HG02798 (cell line): ENCODE data around the gene CCDC146.
A peak's percentile ranks its signal among the peaks of the same experiment; 100 is the strongest.
"Not testable (repeated sequence)": the region's sequence is repeated elsewhere in the genome, so short reads cannot be mapped to it uniquely, and the experiment has no call there.

Experiments used
- ATAC-seq: cut with Tn5 transposase; IDR thresholded peaks from one replicate; pipeline ENCODE4 v1.9.1; 2021; ENCODE audit warnings: mild to moderate bottlenecking; ENCODE audit not compliant: unreplicated experiment, poor library complexity

The CCDC146 gene

DNA sequence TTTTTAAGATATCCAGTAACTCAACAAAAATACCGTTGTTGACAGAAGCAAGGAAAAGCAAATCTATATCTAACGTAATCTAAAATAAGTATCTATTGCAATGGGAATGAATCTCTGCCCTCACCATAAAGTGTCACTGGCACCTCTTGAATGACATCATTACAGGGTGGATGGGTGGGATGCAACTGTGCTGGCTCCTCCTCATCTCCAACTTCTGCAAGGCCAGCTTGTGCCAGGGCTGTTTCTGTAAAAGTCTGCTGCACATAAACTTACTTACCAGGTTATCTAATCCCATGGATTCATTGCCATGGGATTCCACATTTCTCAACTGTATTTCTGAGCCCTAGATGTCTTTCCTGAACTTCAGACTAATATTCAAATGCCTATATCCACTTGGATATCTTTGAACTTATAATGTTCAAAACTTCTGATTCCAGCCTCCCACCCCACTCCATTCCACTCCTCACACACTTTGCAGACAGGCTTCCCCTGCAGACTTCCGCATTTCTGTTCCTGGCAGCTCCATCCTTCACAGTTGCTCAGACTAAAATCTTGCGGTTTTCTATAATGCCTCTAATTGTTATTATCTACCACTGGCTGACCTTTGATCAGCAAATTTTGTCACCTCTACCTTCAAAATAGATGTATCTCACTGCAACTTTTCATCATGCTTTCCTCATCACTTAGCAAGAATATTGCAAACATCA, 66.5 kb downstream of the CCDC146 start:
- ATAC-seq: no peak

DNA sequence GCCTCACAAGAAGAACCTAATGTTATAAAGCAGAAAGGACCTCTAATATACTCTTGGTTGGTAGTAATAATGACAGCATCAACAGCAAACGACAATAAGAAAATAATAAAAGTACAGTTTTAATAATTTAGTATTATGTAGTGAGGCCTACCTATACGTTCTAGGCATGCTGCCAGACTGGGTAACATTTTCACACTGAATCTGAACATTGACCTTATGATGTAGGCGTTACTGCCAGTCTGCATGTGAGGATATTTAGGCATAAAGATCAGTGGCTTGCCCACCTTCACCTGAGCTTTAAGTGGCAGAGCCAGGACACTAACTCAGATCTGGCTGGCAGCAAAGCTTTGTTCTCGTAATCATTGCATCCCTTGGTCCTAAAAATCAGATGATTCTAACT, 74.7 kb downstream of the CCDC146 start:
- no peak for ATAC-seq

DNA sequence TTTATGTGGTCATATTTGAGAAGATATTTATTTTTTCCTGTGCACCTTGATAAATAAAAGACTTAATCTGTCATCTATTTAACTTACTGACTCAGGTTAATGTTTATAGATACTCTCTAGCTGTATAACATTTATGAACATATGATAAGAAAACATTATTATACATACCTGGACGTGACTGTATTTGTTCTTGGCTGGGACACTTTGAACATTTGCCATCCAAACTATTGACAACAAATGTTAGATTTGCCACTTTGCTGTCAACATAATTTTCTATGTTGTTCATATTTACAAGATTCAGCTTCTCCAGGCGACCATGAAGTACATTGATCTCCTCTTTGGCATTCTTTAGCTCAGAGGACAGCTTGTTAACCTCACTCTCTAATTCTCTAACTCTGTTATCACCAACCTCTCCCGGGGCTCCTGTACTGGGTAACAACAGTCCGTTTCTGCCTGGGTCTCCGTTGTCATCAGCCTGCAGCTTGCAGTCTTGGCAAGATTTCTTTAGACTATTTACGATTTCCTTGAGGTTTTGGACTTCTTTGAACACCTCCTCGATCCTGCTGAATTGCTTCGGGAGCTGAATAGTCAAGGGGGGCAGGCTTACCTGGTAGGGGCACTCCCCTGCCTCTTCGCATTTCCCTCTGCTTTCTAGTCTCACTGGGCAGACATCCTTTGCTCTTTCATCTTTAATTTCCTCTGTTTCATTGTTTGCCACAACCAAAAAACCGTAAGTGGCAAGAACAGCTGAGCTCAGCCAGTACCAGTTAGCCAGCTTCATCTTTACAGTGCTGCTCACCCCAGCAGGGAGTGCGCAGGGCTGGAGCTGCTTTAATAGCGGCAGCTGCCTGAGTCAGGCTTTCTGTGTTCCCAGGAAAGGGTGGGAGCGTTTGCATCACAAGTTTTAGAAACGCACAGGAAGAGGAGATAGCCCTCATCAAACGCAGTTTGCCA, 76.9 kb downstream of the CCDC146 start, which contains the start of gene FGL2:
Gene FGL2, minus strand, starts transcription at position 807 of the 954 bp plus-strand sequence. Its CDS starts 26 bp downstream, at position 781.
- ATAC-seq: no peak

DNA sequence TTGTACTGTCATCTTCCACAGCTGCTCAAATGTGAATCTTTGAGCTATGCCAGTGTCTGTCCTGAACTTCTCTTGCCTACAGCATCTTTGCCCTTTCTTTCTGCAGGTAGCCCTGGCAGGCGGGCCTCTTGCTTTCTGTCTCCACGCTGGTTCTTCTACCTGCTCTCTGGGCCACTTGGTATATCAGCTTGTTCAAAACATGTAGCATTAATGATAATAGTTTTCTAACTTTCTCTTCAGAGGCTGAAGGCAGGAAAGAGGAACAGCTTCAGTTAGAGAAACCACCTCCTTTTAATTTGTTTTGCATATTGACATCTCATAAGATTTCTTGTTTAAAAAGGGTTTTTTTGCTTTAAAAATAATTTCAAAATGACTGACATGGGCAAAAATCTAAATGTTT, 78.1 kb downstream of the CCDC146 start:
- ATAC-seq: no peak

DNA sequence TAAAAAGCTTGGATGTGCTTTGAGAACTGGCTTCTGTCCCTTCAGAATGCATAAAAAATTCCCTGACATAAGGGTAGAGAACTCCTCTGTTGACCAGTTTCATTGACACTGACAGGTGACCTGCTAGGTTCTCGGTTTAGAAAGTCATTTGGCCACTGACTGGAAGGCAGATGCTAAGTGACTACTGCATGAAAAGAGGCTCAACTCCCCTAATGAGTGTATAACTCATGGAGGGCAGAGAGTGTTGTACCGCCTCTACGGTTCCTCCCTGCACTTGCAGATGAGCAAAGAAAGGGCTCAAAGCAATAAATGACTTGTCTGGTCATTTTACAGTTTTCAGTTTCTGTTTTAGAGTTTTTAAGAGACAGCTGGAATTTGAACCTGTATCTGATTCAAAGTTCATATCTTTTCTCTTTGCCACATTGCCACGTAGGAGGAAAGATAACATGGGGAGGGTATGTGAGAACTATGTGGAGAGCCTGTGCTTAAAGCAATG, 80.1 kb downstream of the CCDC146 start:
- peak; percentile 96 for ATAC-seq

DNA sequence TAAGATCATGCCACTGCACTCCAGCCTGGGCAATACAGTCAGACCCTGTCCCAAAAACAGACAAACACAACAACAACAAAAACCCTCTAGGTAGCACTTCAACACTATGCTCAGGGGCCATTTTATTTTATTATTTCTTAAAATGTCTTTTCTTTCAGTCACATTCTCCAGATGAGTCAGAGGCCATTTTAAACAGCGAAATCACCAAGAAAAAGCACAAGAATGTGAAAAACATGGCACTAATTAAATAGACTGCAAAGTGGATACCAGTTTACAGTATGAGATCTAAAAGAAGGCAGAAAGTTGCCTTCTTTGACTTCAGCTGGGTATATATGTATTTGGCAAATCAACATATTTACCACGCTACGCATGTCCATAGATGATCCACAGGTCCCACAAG, 83.3 kb downstream of the CCDC146 start:
- no peak for ATAC-seq

DNA sequence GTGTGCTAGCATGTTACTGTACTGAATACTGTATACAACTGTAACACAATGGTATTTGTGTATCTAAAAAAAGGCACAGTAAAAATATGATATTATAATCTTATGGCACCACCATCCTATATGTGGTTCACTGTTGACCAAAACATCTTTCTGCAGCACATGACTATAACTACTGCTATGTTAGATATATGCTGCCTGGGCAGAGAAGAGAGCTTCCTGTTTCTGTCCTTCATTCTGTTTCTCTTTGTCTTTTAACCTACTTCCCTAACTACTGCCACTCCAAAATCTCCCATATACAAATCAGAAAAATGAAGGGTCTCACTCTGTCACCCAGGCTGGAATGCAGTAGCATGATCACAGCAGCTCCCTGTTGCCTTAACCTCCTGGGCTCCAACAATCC, 86.0 kb downstream of the CCDC146 start:
- ATAC-seq: no peak

DNA sequence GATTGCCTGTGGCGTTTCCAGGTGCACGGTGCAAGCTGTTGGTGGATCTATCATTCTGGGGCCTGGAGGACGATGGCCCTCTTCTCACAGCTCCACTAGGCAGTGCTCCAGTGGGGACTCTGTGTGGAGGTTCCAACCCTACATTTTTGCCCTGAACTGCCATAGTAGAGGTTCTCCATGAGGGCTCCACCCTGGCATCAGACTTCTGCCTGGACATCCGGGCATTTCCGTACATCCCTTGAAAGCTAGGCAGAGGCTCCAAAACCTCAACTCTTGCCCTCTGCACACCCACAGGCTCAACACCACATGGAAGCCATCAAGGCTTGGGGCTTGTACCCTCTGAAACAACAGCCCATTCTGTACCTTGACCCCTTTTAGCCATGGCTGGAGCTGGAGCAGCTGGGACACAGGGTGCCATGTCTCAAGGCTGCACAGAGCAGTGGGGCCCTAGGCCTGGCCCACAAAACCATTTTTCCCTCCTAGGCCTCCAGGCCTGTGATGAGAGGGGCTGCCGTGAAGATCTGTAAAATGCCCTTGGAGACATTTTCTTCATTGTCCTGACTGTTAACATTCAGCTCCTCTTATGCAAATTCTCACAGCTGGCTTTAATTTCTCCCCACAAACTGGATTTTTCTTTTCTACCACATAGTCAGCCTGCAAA, 87.2 kb downstream of the CCDC146 start:
- no peak for ATAC-seq

DNA sequence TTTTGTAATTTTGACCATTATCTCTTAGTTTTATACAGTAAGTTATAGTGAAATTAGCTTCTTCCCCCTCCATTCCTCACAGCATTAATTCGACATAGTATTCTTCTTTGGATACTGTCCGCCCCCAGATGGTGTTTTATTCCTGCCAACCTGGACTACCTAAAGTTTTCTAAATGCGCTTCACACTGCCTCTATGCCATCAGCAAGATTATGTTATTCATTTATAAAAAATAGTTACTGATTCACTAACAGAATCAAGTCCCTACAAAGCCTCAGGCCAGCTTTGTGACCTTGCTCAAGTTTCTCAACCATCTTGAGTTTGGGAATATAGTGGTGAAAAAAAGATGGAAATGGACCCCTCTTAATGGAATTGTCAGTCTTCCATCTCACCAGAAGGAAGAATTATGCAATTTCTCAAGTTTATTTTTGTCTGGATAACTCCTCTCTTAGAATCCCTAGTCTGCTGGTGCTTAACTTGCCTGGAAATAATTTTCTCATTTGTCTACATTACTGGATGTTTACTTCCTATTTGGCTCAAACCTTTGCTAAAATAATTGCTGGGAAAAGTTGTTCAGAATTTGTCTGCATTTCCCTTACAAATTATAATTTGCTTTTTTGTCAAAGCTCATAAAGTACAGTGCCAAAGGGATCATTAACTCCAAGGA, 93.9 kb downstream of the CCDC146 start:
- no peak for ATAC-seq

DNA sequence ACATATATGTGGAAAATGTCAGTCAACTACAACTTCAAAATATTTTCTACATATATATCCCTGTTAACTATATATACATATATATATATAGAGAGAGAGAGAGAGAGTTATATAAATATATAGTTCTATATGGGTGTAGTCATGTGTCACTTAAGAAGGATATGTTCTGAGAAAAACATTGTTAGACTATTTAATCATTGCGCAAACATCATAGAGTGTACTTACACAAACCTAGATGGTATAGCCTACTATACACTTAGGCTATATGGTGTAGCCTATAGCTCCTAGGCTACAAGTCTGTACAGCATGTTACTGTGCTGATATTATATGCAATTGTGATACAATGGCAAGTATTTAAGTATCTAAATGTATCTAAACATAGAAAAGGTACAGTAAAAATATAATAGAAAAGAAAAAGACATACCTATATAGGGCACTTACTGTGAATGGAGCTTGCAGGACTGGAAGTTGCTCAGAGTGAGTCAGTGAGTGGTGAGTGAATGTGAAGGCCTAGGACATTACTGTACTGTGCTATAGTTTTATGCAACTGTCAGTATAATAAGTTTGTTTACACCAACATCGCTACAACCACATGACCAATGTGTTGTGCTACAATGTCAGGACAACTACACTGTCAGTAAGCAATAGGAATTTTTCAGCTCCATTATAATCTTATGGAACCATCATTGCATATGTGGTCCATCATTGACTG, 95.2 kb downstream of the CCDC146 start:
- no peak for ATAC-seq

DNA sequence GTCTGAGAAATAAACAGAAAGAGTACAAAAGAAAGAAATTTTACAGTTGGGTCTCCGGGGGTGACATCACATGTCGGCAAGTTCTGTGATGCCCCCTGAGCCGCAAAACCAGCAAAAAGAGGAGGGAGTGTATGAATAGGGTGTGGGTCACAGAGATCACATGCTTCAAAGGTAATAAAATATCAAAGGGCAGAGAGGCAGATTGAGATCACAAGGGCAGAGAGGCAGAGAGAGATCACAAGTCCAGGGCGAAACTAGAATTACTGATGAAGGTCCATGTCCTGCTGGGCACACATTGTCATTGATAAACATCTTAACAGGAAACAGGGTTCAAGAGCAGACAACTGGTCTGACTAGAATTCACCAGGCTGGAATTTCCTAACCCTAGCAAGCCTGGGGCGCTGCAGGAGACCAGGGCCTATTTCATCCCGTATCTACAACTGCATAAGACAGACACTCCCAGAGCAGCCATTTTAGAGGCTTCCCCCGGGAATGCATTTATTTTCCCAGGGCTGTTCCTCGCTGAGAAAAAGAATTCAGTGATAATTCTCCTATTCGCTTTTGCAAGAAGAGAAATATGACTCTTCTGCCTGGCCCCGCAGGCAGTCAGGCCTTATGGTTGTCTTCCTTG, 97.4 kb downstream of the CCDC146 start:
- not testable (repeated sequence) for ATAC-seq

DNA sequence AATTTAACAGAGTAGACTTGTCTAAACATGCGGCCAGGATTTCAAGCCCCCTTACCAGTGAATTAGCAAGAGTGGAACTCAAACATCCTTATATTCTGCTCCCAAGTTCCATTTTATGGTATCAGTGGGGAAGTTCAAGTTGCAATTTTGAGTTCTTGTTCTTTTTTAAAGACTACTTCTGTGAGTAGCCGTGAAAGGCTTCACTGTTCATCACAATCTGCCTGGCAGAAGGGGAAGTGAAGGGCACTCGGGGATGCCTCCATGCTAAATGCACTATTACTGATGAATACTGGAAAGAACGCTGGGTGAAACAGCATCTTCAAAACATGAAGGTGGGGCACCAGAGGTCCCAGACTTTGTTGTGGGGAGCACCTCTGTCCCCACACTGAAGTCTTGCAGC, 99.7 kb downstream of the CCDC146 start:
- ATAC-seq: no peak

DNA sequence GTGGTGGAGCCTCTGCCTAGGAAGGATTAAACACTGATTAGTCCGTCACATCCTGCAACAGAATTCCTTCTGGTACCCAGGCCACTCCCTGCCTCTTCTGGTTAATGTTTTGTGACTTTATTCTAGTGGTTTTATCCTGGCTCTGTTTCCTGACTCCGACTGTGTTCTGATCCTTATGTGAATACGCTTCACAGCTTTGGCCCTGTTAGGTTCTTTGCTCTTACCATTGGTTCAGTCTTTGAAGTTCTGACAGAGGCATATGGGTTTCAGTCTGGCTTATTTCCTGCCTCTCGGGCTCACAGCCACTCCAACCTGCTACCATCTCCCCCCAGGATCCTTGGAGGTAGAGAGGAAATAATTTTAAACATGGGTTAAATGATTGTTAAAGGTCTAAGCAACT, 100.4 kb downstream of the CCDC146 start:
- no peak for ATAC-seq

DNA sequence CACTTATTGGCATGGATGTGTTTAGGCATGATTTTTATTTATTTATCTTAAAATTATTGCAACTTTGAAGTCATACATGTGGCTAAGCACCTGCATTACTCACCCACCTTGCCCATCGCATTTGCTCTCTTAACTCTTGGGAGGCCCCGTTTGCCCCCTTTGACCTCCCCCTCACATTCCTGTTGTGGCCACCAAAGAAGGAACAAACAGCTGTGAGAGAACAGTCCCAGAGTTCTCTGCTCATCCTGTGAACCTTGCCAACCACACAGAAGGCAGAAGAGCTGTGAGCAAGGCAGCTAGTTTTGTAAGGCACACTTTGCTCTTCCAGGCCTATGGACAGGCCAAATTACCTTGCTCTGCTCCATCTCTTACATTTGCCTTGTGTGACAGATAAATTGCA, 100.8 kb downstream of the CCDC146 start:
- ATAC-seq: no peak

DNA sequence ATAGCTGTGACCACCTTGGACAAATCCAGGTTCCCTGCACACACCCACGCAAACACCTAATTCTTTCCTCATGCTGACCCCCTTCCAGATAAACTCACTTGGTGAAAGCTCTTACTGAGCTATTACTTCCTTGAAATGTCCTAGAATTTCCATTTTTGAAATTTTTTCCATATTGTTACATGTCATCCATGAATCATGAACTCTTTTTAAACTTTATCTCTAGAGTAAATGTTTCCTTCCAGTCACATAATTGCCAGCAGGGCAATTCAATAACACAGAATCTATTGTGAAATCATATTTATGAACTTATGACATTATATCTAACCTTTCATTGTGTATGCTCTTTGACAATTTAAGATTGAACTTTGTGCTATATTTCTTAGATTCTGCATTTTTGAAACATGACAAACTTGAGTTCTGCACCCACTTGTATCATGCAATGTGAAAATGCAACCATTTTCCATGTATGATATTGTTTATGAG, 104.0 kb downstream of the CCDC146 start:
- no peak for ATAC-seq

DNA sequence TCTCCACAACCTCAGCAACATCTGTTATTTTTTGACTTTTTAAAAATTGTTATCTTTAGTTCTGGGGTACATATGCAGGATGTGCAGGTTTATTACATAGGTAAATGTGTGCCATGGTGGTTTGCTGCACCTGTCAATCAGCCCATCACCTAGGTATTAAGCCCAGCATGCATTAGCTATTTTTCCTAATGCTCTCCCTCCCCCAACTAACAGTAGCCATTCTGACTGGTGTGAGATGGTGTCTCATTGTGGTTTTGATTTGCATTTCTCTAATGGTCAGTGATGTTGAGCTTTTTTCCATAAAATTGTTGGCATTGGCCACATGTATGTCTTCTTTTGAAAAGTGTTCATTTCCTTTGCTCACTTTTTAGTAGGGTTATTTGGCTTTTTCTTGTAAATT, 106.4 kb downstream of the CCDC146 start:
- not testable (repeated sequence) for ATAC-seq

DNA sequence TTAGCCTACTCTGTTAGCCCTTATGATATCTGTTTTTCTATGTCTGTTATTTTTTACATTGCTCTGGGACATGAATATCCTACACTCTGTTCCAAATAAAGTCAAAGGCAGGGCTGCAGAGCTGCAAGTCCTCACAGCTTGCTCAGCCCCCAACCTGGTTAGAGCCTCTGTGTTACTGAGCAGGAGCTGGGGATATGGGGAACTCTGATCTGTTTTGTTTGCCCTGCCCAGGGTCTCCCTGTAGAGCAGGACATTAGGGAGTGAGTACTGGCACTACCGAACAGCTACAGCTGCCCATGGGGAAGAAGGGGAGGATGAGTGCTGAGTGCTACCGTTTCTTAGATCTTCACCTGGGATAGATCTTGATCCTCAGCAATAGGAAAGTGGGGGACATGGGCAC, 110.1 kb downstream of the CCDC146 start:
- ATAC-seq: no peak

DNA sequence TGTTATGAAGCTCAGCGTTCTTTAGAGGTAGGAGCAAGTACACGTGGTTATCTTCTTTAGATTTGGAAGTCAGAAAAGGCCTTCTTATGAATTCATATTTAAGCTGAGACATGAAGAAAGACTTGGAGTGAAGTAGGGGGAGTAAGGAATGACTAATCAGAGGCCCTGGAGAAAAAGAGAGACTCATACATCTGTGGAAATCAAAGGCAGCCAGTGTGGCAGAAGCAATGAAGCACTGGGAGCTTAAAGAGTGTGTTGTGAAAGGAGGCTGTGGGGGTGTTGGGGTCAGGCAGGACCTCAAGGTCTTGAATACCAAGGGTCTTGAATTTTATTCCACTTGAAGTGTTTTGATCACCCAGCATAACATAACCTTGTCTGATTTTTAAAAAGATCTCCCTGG, 112.9 kb downstream of the CCDC146 start:
- ATAC-seq: no peak

DNA sequence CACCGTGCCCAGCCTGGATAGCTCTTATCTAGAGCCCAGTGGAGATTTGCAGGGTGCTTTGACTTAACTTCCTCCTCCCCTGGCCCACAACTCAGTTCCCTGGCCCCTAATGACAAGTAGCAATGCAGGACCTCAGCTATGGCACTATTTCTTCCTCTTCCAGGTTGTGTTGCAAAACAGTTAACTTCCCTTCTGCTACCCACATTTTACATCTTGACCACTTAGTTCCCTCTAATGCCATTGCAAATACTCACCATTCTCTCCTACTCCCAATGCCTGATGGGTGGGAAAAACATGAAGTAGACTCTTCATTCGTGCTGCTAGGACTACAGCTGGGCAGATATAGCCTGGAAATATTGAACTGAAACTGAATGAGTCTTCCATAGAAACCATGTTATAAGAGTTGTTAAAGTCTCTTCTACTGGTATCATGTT, 116.3 kb downstream of the CCDC146 start:
- no peak for ATAC-seq
